GM19467 (cell line): ENCODE measurements around the gene RUVBL1.

Experiments
- ATAC-seq: cut with Tn5 transposase; IDR thresholded peaks from one replicate; pipeline ENCODE4 v1.9.1; 2021; ENCODE audit warnings: mild to moderate bottlenecking, moderate library complexity; ENCODE audit not compliant: unreplicated experiment

The RUVBL1 gene

DNA sequence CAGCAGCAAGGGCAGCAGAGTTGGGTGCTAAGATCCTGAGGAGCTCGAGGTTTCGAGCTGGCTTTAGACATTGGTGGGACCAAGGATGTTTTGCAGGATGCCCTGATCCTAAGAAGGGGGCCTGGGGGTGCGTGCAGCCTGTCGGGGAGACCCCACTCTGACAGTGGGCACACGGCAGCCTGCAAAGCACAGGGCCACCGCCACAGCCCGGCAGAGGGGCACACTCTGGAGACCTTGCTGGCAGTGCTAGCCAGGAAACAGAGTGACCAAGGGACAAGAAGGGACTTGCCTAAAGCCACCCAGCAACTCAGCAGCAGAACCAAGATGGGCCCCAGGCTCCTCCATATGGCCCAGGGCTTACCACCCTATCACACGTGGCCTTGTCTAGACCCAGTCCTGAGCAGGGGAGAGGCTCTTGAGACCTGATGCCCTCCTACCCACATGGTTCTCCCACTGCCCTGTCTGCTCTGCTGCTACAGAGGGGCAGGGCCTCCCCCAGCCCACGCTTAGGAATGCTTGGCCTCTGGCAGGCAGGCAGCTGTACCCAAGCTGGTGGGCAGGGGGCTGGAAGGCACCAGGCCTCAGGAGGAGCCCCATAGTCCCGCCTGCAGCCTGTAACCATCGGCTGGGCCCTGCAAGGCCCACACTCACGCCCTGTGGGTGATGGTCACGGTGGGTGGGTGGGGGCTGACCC lies 52.6 kb downstream of the RUVBL1 start:
- no peak for ATAC-seq

DNA sequence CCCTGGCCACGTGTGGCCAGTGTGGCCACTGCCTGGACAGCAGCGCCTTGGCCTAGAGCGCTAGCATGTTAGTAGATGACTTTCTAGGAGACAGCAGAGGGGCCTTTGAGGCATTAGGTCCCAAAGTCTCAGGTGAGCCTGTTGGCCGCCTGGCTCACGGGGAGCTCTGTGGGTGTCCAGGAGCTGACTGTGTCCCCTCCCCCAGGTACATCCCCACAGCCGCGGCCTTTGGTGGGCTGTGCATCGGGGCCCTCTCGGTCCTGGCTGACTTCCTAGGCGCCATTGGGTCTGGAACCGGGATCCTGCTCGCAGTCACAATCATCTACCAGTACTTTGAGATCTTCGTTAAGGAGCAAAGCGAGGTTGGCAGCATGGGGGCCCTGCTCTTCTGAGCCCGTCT lies 54.3 kb downstream of the RUVBL1 start:
- ATAC-seq: no peak

DNA sequence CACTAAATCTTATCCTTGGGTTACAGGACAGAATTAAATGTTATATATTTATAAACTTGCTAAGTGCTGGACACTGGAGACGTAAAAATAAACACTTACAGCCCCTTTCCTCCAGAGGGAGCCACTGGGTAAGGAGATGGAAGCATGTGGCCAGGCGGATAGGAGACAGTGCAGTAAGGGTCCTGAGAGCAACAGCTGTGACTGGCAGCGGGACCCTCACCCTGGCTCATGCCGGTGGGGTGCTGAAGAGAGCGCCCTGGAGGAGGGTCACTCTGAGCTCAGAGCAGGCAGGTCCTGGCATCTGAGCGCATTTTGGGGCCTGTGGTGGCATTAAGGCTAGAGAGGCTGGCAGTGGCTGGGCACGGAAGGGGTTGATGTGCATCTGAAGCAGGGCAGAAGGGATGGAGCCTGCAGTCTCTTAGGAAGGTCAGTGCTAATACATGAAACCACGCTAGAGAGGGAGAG lies 55.4 kb downstream of the RUVBL1 start:
- no peak for ATAC-seq

DNA sequence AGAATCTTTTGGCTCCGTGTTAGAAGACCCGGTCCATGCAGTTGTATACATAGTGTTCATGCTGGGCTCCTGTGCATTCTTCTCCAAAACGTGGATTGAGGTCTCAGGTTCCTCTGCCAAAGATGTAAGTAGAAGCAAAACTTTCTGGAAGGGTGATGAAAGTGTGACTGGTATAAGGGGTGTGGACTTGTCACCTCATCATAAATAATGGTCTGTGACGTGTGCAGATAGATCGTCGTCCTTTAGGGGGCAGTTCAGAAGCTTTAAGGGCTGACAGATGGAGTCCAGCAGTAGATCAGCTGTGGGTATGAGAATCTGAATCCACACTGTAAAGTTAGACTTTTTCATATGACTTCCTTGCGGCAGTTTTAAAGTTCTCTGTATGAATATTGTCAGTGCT lies 56.1 kb downstream of the RUVBL1 start:
- no peak for ATAC-seq

DNA sequence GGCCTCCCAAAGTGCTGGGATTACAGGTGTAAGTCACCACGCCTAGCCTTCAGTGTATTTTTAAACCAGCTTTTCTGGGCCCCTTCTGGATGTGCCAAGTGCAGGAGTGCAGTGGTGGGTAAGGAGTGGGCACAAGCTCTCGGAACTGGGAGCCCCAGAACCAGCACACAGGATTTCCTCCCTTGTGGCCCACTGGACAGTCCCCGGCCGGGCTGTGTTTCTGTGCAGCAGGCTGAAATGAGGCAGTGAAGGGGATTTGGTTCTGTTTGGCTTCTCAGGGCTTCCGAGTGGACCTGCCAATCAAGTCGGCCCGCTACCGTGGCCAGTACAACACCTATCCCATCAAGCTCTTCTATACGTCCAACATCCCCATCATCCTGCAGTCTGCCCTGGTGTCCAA lies 56.9 kb downstream of the RUVBL1 start:
- no peak for ATAC-seq

DNA sequence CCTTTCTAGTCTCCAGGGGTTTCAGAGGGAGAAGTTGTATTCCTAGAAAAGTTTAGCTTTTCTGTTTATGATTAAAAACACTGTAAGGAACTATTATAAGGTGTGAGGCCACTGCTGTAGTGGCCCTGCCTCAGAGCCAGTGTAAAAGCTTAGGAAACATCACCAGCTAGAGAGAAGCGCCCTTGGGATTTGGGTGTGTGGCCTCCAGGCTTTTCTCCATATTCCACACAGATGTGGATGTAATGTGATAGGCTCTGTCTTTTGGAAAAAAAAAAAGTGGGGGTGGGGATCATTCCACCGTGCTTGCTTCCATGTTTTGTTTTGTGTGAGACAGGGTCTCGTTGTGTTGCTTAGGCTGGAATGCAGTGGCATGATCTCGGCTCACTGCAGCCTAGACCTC lies 57.5 kb downstream of the RUVBL1 start:
- ATAC-seq: no peak

DNA sequence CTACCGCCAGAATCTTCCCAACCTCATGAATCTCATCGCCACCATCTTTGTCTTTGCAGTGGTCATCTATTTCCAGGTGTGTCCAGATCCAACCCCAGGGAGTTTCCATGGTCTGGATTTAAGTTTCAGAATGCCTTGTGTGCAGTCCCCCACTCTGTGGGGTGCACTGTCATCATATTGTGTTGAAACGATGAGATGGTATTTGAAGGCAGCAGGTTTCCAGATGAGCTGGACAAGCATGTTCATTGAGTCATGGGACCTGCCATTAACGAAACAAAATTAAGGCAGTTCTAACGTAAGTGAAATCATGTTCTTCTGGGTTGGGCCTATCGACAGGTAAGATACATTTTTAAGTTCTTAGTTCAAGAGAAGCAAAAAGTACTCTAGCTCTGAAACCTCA lies 58.6 kb downstream of the RUVBL1 start:
- ATAC-seq: no peak

DNA sequence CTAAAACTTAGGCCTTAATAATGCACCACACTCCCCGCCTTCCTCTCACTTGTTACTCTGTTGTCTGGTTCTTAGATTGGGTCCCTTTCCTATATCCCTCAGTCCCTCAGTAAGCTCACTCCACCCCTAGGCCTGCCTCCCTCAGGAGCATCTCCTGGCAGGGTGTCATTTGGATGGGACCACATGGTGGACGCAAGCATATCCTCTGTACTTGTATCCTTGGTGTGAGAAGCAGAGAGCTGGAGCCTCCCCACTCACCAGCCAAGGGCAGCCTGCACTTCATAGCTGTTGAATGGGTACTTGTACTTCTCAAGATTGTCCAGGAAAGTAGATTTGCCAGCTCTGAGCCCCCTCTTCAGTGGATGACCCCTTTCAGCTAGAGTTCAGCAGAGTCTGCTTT lies 59.7 kb downstream of the RUVBL1 start:
- ATAC-seq: no peak

DNA sequence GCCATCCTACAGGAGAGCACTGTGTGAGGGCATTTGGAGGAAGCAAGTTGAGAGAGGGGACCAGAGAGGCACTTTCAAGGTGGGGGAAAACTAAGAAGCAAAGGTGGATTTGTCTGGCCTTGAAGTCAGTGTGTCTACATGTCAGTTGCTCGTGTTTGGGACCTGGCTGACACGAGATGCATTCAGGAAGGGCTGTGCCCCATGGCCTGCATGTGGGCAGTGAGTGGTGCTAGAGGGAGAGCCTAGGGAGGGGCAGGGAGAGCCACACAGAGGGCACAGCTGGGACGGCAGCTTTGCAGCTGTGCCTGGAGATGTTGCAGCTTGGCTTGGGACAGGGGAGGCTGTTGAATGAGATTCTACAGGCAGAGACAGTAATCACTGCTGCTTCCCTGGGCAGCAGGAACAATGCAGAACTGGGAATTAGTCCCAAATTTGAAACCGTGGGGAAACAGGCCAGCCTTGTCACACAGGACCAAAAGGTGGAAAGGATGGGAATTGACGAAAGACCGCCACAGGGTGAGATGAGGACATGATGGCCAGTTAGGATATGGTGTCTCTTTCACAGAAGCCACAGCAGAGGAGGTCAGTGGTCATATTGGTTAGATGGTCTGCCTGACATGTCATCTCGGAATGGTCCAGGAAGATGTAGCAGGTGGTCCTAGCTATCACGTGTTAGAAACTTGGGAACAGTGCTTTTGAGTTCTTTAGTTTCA lies 61.4 kb downstream of the RUVBL1 start:
- no peak for ATAC-seq

DNA sequence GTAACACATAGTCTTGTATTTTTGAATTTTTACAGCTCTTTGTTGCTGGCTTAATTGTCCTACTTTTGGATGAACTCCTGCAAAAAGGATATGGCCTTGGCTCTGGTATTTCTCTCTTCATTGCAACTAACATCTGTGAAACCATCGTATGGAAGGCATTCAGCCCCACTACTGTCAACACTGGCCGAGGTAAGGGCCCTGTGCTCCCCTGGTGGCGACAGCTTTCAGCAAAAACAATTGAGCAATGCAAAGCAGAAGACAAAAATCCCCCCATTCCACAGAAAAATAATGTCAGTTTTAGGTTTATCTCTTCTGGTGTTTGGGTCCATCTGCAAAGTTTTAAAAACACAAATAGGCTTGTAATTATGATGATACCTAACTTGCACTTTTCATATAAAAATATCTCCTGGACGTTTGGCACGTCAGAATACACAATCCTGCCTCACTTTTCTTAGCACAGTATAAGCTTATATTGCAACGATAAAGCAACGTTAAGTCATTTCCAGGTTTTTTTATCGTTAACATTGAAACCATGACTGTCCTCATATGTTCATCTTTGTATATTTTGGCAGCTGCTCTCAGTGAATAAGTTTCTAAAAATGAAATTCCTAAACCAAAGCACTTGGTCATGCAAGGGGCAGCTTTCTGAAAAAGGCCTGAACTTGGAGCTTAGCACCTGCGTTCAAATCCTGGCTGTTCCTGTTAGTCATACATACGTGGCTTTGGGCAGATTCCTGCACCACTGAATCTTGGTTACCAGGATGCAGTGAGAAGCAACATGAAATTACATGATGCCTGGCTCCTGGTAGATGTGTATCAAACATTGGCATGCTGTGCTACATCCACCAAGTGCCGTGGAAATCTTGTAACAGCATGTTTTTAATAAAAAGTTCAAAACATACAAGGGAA lies 62.9 kb downstream of the RUVBL1 start:
- ATAC-seq: no peak

DNA sequence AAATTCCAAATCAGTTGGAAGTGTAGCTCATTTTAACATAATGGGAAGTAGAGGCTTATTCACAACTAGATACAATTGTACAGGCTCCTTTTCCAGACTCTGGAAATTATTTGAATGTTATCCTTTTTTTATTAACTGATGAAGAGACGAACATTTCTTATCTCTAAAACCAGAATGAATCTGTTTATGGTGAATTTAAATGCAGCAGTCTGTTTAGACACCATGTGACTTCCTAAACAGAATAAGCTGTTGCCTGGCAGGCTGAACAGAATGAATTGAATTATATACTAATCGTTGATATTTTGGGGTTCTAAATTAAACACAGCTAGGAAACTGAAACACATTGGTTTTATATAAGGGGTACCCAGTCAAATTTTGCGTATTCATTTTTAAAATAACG lies 67.4 kb downstream of the RUVBL1 start:
- ATAC-seq: no peak

DNA sequence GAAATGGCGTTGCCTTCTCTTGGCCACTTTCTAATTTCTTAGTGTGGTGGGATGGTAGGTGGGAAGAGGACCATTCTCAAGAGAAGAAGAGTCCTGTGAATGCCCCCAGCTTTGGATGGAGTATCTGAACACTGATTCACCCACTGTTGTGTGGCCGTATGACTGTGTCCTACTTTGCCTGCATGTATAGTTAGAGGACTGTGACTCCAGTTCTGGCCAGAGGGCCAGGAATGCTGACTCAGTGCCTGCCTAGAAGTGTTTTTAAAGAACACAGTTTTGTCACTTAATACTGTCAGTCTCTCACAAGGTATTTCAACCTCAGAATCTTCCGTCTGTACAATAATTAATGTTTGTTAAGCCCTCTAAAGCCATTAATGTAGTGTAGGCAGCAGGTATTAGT lies 69.2 kb downstream of the RUVBL1 start:
- ATAC-seq: no peak

DNA sequence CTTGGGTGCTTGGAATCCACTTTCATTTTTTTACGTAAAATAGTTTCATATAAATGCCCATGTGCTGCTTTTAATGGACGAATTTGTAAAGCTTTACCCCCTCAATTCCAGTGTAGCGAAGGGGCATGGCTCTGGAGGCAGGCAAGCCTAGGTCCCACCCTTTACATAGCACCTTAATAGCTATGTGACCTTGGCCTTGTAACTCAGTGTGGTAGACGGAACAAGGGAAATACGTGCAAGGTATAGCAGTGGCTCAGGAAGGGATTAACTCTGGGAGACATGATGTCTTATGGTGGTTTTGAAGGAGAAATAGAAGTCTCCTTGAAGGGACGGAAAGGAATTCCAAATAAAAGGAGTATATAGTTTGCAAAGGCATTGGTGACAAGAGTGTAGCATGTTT lies 70.0 kb downstream of the RUVBL1 start:
- no peak for ATAC-seq

DNA sequence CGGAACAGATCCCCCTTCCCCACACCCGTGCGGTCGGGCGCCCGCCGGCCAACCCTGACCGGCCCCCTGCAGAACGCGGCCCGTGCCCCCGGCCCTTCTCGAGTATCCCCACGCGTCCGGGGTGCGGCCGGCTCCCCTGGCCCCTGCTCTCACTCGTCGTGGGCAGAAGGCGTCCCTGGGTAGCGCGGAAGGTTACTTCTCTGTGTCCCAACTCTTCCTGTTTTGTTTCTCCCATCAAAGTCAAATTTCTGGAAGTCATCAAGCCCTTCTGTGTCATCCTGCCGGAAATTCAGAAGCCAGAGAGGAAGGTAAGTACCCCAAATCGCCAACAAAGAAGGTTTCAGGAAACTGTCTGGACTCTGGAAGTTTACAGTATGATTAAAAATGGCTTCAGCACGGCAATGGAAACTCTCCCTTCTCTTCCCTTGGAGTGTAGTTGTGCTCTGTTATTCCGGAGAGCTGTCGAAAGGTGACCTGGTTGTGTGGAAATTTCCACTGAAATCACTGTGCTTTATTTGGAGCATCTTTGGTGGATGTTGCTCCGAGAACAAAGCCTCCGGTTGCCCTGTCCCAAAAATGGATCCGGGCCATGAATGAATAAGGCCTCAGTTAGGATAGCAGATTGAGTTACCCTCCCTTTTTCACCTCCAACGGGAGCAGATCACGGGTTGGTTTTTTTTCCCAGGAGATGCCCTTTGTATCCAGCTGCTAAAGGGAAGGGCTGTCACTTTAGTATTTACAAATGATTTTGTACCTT lies 70.8 kb downstream of the RUVBL1 start:
- ATAC-seq: no peak

DNA sequence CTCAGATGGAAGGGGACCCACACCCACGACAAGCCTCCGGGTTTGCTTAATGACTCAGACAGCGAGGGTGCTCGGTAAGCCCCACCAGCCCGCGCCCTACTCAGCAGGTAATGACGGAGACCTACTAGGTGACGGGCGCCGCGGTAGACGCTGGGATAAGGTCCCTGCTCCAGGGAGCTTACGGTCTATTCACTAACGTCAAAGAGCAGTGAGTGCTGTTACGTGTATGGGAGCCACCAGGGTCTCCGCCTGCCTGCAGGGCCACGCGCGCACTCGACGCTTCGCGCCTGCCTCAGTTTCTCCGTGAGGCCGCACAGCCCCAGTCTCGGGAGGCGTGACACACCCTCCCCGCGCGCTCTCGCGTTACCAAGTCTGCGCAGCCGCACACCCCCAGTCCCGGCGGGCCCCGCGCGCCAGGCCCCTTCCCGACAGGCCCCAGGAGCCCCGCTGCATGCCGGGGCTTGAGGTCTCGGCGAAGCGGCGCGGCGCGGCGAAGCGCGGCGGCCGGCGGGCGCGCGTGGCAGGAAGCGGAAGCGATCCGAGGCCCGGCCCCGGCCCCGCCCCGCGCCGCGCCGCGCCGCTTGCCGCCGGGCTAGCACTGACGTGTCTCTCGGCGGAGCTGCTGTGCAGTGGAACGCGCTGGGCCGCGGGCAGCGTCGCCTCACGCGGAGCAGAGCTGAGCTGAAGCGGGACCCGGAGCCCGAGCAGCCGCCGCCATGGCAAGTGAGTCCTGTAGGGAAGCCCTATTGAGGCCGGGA lies 71.6 kb downstream of the RUVBL1 start, which contains the start of gene SEC61A1:
Gene SEC61A1, plus strand, starts transcription at position 601 of the 758 bp plus-strand sequence. Its CDS starts 116 bp downstream, at position 717.
- ATAC-seq: peak; percentile 95

DNA sequence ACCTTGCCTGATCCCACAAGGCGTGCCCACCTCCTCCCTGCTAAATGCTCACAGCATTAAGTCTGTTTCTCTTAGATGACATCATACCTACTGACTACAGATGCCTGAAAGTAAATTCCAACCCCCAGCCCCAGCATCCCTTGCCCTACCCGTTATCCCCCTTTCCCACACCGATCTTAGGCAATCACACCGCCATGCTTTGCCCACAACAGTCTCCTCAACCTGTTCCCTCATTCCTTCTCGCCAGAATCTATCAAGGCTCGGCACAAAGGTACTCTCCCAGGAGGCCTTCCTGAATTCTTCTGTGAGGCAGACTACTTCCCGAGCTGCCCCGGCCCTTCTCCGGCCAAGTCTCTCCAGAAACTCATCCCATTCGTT lies 72.2 kb downstream of the RUVBL1 start:
- no peak for ATAC-seq

DNA sequence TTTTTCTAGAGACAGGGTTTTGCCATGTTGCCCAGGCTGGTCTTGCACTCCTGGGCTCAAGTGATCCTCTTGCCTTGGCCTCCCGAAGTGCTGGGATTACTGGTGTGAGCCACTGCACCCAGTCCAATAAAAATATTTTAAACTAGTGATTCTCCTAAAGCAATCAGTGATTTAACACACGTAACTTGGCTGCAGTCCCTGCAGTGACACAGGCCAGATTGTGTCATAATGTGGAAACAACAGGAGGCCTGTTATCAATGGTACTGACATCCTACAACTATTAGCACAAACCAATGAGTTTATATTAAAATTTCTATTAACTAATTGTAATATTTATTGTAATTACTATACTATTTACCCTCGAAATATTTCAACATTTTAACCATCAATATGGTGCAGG lies 73.0 kb downstream of the RUVBL1 start:
- ATAC-seq: no peak

DNA sequence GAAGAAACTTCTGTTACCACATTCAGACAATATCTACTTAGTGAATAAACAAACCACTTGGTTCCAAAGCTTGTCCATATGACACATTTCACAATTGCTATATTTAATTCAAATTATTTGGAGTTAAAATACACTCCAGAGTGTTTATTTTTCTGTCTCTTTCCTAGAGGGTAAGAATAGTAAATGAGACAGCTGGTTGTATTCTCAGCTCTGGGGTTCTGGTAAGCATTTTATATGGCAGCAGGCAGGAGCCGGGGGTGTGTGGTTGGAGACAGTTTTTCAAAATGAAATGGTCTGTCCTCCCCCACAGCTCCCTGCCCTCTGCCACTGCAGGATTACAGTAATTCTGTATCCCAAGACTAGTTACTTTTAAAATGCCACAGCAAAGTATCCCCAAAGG lies 82.3 kb downstream of the RUVBL1 start:
- ATAC-seq: no peak

DNA sequence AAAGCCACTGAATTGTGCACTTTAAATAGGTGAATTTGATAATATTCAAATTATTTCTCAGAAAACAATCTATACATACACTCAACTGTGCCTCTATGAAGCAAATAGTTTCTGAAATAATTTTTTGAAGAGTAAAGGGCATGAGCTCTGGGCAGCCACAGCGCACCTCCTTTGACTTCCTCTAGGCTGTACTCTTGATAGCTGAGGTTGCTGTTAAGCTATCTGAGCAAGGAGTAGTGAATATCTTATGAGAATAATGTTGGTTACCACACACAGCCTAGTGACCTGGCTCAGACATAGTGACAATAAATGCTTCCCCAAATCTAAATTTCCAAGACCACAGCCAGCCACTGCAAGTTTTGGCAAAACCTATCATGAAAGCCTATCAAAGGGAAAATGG lies 83.0 kb downstream of the RUVBL1 start:
- no peak for ATAC-seq

DNA sequence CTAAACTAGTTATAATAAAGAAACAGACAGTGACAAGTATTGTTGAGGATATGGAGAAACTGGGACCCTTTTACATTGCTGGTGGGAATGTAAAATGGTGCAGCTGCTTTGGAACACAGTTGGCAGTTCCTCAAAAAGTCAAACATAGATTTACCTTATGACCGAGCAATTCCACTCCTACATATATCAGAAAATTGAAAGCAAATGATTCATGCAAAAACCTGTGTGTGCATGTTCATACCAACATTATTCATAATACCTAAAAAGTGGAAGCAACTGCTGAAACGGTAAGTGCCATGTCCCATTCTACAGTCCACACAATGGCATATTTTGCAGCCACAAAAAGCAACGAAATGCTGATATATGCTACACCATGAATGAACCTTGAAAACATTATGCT lies 83.6 kb downstream of the RUVBL1 start:
- no peak for ATAC-seq
